Stimulated activated CD4-positive, alpha-beta T cell treated with anti-CD3 and anti-CD28 coated beads, TNF-alpha, amount 100 ng/mL, for 1 hour (primary cell): Measurements from ENCODE around the gene HTRA2.
A peak's percentile ranks its signal among the peaks of the same experiment; 100 is the strongest.

Experiments
- DNase-seq, 3 donors: peaks; one replicate each; pipeline ENCODE4 v3.0.0-alpha.2; 2020; ENCODE audit warnings: low read depth in 3 of 3, low spot score in 1 of 3

HTRA2 gene

GRCh38 chr2:74538881-74539339 is 9.2 kb downstream of the HTRA2 start:
- DNase-seq = no peak

- DNase-seq = no peak
These were observed 10.6 kb downstream of the HTRA2 start for GRCh38 chr2:74540291-74540690.

GRCh38 chr2:74542978-74543377 is 13.2 kb downstream of the HTRA2 start:
- no peak for DNase-seq

- no peak for DNase-seq
These were observed 14.9 kb downstream of the HTRA2 start for GRCh38 chr2:74544634-74545033.

GRCh38 chr2:74546004-74546403 is 16.3 kb downstream of the HTRA2 start:
- no peak for DNase-seq

GRCh38 chr2:74548285-74548899 is 18.7 kb downstream of the HTRA2 start:
- DNase-seq = no peak

GRCh38 chr2:74548900-74549826 is 19.4 kb downstream of the HTRA2 start:
- no peak for DNase-seq

GRCh38 chr2:74550231-74550630 is 20.5 kb downstream of the HTRA2 start:
- no peak for DNase-seq

- DNase-seq = no peak
These were observed 21.8 kb downstream of the HTRA2 start for GRCh38 chr2:74551530-74551929.

- DNase-seq = no peak
These were observed 22.5 kb downstream of the HTRA2 start for GRCh38 chr2:74551942-74552913.

GRCh38 chr2:74552914-74553811 is 23.4 kb downstream of the HTRA2 start:
- DNase-seq = no peak

- DNase-seq = peak; percentile 57 to 81 (median 60)
These were observed 24.4 kb downstream of the HTRA2 start, which contains the start of the genes DOK1 and LOXL3 for GRCh38 chr2:74553892-74554819. Gene DOK1 (plus strand): TSS chr2:74554720. CDS start chr2:74554755, 35 bp downstream. Gene LOXL3 (minus strand): TSS chr2:74553942. CDS start chr2:74552634, 1,308 bp downstream.

- peak in 1 of 3 donors; percentile 25 for DNase-seq
These were observed 25.2 kb downstream of the HTRA2 start for GRCh38 chr2:74554820-74555531.

- DNase-seq = no peak
These were observed 25.9 kb downstream of the HTRA2 start for GRCh38 chr2:74555610-74556103.

- DNase-seq = no peak
These were observed 26.4 kb downstream of the HTRA2 start for GRCh38 chr2:74556159-74556558.

- DNase-seq = no peak
These were observed 27.2 kb downstream of the HTRA2 start for GRCh38 chr2:74556831-74557370.

- no peak for DNase-seq
These were observed 28.8 kb downstream of the HTRA2 start for GRCh38 chr2:74558284-74559230.
